ENCODE results near the gene TNFSF8. TPM values are rescaled to one million over a fixed set of nuclear protein-coding genes. Genes with fewer than 3 reads are reported as not detected.

Gene TNFSF8
- total and polyA plus RNA-seq, 2 of the 4 experiments (the other 2 are of a cell fraction), result not detected

GRCh38 chr9:114972510-114973136 lies 42.2 kb upstream of the TNFSF8 start:
- no peaks in the 10 kb centered on the region for H3K9me1 ChIP-seq (ENCODE audit: insufficient read depth, low read length)
- H3K23ac ChIP-seq (ENCODE audit: low read depth, low read length), result no peak overlapping the region
- no peak overlapping the region for H4K5ac ChIP-seq (ENCODE audit: low read depth, low read length)
- no TSS peak for BruUV-seq (replicated peaks)
- H2BK120ac ChIP-seq (ENCODE audit: low read depth, low read length), result no peak overlapping the region
- intact Hi-C loops (cut with micrococcal nuclease), result no loop called here
- H3K27ac ChIP-seq (ENCODE audit: insufficient read depth, low read length), result no peak overlapping the region
- no peak overlapping the region for H2AK5ac ChIP-seq (ENCODE audit: low read depth, low read length)
- no peak overlapping the region for H2BK15ac ChIP-seq (ENCODE audit: low read depth, low read length)
- H2AFZ ChIP-seq (replicated peaks; ENCODE audit: low read length, poor library complexity), result no peak overlapping the region
- ATAC-seq (ENCODE audit: low read depth) (no peak), DNase-seq (no peak)
- H4K20me1 ChIP-seq (ENCODE audit: insufficient read depth, low read length), result no peaks in the 10 kb centered on the region
- no peaks in the 10 kb centered on the region for H3K79me1 ChIP-seq (ENCODE audit: low read depth in 1 of 2, low read length in 2 of 2)
- dilution Hi-C loops (cut with HindIII; ENCODE audit: low sequenced_read_pairs, unreplicated experiment), result no loop called here
- H2BK20ac ChIP-seq (ENCODE audit: low read depth, low read length), result no peak overlapping the region
- H3K9me3 ChIP-seq (ENCODE audit: control insufficient read depth, insufficient read depth, low read length), result no peaks in the 10 kb centered on the region
- ChIA-PET POLR2A (ENCODE audit: unreplicated experiment) (no interaction called here), CTCF (interaction anchor here (1.0 kb wide), 1 partner anchor 8 kb away, joined by 3 read pairs; no protein-coding TSS in a partner anchor)
- no peak overlapping the region for H3K4ac ChIP-seq (ENCODE audit: low read depth, low read length)
- in situ Hi-C loops (cut with MboI; ENCODE audit: low sequenced_read_pairs), result no loop called here
- peaks cover 12% of the 10 kb centered on the region for H3K27me3 ChIP-seq (ENCODE audit: control insufficient read depth, insufficient read depth, low read length)
- no peak overlapping the region for H3K9ac ChIP-seq (ENCODE audit: low read depth, low read length)
- H3K4me1 ChIP-seq (ENCODE audit: control insufficient read depth, insufficient read depth, low read length), result no peaks in the 10 kb centered on the region
- H4K8ac ChIP-seq (ENCODE audit: low read depth in 2 of 2, low read length in 2 of 2), result no peak overlapping the region
- no peak overlapping the region for H3K56ac ChIP-seq (ENCODE audit: extremely low read depth, insufficient read depth, low read length)
- H3K14ac ChIP-seq (replicated peaks; ENCODE audit: low read depth, low read length), result no peak overlapping the region
- no peak overlapping the region for H3K18ac ChIP-seq (ENCODE audit: low read depth, low read length)
- TF ChIP-seq POLR2A (IDR thresholded peaks at IDR 0.05; ENCODE audit: low read depth, low read length) (no peak), CHD1 (IDR thresholded peaks at IDR 0.05; ENCODE audit: low read depth, low read length) (no peak), SMC3 (IDR thresholded peaks at IDR 0.05; ENCODE audit: low read depth, low read length) (no peak), BHLHE40 (IDR thresholded peaks at IDR 0.05; ENCODE audit: low read depth, low read length) (no peak), RAD21 (IDR thresholded peaks at IDR 0.05; ENCODE audit: low read length) (no peak), NFE2L2 (IDR thresholded peaks at IDR 0.05; ENCODE audit: low read depth, low read length) (no peak), RFX5 (IDR thresholded peaks at IDR 0.05; ENCODE audit: low read depth, low read length) (no peak)
- TF ChIP-seq, protein P1, sequence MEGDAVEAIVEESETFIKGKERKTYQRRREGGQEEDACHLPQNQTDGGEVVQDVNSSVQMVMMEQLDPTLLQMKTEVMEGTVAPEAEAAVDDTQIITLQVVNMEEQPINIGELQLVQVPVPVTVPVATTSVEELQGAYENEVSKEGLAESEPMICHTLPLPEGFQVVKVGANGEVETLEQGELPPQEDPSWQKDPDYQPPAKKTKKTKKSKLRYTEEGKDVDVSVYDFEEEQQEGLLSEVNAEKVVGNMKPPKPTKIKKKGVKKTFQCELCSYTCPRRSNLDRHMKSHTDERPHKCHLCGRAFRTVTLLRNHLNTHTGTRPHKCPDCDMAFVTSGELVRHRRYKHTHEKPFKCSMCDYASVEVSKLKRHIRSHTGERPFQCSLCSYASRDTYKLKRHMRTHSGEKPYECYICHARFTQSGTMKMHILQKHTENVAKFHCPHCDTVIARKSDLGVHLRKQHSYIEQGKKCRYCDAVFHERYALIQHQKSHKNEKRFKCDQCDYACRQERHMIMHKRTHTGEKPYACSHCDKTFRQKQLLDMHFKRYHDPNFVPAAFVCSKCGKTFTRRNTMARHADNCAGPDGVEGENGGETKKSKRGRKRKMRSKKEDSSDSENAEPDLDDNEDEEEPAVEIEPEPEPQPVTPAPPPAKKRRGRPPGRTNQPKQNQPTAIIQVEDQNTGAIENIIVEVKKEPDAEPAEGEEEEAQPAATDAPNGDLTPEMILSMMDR (conservative IDR thresholded peaks at IDR 0.05; ENCODE audit: low read depth, low read length), result no peak
- H3K36me3 ChIP-seq (ENCODE audit: control insufficient read depth, insufficient read depth, low read length), result no peaks in the 10 kb centered on the region
- H2AK9ac ChIP-seq (replicated peaks; ENCODE audit: low read depth, low read length, poor library complexity), result no peak overlapping the region
- H3K4me2 ChIP-seq (ENCODE audit: low read depth, low read length), result no peak overlapping the region
- no peak overlapping the region for H4K91ac ChIP-seq (ENCODE audit: insufficient read depth, low read depth, low read length)
- no CpG with 5 or more reads among the region's 3 CpGs for WGBS, 2 experiments (ENCODE audit: extremely low coverage in 2 of 2, insufficient read length in 1 of 2)
- H3K4me3 ChIP-seq (ENCODE audit: insufficient read depth, low read depth, low read length), result no peak overlapping the region
- H2BK5ac ChIP-seq (ENCODE audit: low read depth, low read length, poor library complexity, severe bottlenecking), result no peak overlapping the region

Measured in IMR-90 (cell line).